HG03558 (cell line): ENCODE measurements around the gene DIP2C.
"Not testable (repeated sequence)": the region's sequence is repeated elsewhere in the genome, so short reads cannot be mapped to it uniquely, and the experiment has no call there.

Experiments
- ATAC-seq: cut with Tn5 transposase; IDR thresholded peaks from one replicate; pipeline ENCODE4 v1.9.1; 2021; ENCODE audit warnings: moderate number of reproducible peaks; ENCODE audit not compliant: unreplicated experiment; ENCODE audit errors: extremely low read depth

Gene DIP2C

DNA sequence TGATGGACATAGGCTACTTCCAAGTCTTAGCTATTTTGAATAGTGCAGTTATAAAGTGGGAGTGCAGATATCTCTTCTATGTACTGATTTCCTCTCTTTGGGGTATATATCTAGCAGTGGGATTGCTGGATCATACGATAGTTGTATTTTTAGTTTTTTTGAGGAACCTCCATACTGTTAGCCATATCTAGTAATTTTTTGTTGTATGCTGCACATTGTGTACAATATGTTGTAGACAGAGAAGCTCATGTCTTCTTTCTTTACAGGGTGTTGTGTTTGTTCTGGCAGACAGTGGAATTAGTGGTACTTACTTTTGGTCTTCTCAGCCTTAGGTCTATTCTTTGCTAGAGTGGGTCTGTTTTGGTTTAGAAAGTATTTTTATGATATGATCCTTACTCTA, 13.7 kb upstream of the DIP2C start:
- no peak for ATAC-seq

DNA sequence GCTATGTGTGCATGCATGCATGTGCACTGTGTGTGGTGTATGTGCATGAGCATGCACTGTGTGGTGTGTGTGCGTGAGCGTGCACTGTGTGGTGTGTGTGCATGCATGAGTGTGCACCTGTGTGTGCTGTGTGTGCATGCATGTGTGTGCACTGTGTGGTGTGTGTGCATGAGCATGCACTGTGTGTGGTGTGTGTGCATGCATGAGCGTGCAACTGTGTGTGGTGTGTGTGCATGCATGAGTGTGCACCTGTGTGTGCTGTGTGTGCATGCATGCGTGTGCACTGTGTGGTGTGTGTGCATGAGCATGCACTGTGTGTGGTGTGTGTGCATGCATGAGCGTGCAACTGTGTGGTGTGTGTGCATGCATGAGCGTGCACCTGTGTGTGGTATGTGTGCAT, 10.7 kb upstream of the DIP2C start:
- not testable (repeated sequence) for ATAC-seq

DNA sequence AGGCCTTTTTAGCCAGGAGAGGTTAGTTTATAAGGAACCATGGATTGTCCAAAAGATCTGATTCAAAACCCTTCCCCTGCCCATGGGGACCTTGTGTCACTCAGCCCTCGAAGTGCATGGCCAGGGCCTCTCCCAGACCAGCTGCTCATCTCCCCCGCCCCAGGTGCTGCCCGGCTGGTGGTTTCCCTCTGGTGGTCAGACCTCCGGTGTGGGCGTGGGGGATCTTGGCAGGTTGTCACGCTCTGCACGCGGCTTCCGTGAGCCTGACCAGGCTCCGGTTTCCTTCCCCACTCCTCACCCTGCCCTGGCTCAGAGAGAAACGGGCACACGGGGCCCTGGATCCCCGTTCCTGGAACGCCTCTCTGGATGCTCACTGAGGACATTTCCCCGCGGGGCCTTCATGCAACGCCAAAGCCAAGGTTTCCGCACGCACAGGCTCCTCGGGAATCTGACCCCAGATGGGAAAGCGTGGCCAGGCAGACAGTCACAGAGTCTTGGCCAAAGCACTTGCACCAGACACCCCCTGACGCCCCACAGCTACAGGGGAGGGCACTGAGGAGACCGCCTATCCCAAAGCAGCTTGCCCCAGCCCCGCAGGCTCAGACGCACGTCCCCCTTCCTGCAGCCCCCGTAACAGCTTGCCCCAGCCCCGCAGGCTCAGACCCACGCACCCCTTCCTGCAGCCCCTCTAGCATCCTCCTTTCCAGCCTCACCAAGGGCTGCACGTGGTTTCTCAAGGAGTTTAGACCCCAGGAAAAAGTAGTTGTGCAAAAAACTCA, 7.8 kb upstream of the DIP2C start:
- ATAC-seq: no peak

DNA sequence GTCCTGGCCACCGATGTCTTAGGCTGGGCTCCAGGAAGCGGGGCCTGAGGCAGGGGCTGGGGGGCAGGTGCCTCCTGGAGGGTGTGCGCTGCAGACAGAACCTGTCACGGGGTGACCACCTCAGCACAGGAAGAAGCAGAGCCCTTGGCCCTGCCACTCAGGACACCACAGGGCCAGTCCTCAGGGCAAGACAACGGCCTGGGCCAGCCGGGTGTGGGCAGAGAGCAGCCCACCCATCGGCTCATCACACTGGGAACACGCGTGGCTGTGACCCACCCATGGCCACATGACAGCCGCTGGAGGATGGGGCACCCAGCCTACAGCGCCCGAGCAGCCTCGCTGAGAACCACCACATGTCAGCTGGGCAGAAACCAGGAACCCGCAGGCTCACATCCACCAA, 5.9 kb upstream of the DIP2C start:
- no peak for ATAC-seq

DNA sequence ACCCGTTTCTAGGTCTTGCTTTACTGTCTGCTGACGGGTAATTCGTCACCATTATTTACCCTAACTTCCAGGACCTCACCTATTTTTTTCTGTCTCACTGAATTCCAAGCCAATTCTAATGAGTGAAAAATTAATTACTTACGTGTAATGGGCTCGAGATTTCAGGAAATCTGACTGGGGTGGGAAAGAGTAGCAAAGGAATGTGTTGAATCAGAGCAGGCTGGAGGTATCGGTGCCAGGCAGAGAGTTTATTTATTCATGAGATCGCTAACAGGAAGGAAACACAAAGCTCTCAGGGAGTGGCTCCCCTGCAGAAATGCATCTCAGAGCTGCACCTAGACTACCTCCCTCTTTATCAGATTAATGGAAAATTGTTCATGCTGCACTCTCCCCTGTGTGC, 4.0 kb upstream of the DIP2C start:
- no peak for ATAC-seq

DNA sequence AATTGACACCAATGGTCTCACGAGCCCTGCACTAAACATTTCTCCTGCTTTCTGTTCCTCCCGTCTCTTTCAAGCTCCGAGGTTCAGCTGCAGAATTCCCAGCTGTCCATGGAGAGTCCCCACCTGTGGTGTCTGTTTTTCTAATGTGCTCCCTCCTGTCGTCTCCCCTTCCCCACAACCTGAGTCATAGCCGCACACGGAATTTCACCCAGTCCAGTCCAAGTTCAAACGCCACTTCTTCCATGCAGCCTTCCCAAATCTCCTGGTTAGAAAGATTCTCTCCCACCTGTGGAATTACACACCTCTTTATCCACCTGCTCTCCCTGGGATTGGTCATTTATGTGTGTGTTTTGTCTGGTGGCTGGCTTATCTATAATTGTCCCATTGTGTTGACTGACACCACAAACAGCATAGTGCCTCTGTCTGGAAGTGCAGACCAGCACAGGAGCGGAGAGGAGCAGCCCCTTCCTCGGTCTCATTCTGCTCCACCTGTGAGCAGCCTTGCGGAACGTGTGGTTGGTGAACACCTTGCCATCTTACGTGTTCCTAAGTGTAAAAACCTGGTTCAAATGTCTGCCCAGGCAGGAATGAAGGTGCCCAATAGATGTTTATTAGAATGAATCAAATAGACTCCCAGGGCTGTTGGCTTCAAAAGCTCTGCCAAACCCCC, 3.3 kb upstream of the DIP2C start:
- ATAC-seq: no peak

DNA sequence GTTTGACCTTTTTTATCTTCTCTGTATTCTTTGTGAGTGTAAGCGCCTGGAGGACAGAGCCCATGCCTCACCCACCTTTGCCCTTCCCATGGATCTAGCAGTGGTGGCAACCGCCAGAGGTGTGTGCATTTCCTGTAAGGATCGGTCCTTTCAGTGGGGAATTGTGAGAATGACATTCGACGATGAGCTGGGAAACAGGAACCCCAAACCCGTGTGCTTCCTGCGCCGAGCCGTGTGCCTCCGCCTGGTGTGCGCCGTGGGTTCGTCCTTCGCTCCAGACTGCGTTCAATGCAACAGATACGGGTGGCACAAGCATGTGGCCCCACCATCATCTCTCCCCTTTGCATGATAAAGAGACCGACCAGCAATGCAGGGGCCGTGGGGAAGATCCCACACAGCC, 1.7 kb upstream of the DIP2C start:
- ATAC-seq: no peak

DNA sequence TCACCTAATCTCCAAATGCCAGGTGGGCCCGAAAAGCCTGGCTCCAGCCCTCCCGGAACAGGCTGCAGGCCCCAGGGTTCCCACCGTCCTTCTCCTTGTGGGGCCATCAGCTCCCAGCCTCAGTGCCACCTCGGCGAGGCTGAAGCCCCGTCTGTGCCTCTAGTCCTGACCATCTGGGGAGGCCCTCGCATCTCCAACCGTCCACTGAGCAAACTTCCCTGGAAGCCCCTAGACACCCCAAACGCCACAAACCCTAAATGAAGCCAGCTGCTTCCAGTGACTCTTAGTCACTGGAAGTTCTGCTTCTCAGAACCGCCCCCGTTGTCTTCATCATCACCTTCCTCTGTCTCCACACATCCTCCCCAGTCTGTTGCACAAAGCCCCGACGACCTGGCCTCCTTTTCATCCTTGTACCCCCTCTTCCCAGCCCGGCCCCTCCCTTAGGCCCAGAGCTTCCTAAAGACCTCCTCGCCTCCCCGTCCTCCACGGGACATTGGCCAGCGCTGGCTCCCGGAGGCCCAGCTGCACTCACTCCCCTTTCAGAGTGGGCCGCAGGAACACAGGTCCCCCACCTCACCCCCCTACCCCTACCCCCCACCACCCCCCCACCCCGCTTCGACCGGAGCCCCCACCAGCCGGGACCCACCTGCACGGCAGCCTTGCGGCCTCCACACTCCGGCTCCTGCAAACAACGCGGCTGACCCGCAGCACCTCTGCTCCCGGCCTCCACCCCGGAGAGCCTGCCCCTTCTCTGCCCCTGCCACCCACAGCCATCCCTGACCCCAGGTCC, 1.1 kb upstream of the DIP2C start:
- no peak for ATAC-seq

DNA sequence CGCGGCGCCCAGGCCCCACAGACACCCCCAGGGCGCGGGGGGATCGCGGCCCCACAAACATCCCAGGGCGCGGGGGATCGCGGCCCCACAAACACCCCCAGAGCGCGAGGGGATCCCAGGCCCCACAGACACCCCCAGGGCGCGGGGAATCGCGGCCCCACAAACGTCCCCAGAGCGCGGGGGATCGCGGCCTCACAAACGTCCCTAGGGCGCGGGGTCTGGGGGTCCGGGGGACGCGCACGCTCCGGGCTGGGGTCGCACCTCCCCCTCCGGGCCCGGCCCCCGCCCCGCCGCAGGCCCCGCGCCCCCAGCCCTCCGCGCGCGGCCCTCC, 382 bp downstream of the DIP2C start:
- ATAC-seq: no peak

DNA sequence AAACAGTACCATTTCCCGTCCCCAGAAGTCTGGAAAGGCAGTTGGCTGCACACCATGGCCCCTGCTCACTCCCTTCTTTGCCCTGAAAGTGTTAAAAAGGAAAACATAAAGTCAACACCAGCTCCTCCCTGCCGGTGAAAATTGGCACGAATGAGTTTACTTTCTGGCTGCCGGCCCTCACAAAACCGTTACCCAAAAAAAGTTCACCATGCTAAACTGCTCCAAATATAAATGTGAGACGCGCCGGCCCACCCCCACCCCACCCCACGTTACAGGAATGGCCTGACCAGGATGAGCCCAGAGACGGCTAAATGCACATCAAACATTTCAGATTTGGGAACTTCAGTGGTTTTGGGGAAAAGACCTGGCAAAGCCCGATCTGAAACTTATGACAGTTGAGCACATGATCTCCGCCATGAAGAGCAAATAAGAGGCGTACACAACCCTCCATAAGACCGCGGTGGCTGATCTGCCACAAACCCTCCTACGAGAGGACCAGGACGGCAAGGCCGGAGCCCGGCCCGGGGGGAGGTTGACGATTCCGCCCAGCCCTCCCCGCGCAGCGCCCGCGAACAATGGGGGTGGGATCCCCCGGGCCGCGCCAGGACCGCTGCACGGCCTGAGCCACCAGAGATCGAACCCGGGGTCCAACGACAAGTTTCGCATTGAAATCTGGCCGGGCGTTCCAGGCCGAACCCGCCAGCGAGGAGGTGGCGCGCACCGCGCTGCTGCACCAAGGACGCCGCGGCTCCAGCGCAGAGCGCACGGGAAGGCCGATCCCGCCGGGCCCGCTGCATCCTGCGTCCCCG, 952 bp downstream of the DIP2C start:
- no peak for ATAC-seq

DNA sequence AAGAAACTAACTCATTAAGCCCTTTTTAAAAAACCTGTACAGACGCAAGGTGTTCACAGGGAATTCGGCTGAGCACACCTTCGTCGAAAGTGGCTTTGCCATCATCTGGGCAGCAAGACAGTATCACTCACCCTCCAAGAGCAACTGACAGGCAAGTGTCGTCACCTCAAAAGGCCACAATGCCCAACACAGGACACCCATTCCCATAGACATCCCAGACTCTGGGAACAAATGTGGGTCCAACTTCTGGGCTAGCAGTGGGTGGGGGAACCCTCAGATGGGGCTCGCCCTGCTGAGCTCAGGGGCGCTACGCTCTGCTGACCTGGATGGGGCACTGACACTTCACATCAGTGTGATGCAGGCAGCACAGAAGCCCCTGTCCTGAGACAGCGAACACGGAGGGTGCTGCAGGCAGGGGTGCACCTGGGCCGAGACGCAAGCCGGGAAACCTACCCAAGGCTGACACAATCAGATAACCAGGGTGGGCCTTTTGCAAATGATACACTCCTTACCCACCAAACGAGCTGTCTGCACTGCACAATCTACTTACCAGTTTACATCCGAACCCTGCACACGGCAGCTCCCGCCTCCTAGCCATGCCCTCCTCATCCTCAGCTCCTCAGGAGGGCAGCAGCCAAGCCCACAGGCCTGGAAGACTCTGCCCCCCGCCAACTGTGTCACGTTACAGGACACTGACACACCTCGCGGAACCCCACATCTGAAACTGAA, 1.7 kb downstream of the DIP2C start:
- ATAC-seq: no peak

DNA sequence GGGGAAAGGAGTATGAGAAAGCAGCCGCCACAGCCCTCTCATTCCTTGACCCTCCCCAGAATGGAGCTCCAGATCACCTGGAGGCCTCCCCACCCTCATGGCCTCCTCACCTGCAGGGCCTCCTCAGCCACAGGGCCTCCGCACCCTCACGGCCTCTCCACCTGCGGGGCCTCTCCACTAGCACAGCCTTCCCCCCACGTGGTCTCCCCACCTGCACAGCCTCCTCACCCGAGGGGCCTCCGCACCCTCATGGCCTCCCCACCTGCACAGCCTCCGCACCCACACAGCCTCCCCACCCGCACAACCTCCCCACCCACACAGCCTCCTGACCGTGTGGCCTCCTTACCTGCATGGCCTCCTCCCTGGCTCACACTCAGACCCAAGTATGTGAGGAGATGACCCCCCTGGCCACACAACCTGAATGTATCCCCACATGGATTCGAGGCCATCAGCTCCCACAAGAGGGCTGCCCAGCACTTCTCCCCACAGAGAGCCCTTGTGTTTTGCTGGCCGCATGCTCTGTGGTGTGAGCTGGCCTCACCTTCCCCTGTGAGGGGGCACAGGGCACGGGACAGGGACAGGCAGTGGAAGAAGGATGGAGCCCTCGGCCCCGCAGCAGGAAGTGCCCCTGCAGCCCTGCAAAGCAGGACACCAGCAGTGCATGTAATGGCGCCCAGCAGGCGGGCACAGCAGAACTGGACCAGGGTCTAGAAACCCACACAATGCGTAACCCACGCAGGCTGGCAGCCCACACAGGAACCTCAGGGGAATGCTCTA, 3.1 kb downstream of the DIP2C start:
- ATAC-seq: no peak

DNA sequence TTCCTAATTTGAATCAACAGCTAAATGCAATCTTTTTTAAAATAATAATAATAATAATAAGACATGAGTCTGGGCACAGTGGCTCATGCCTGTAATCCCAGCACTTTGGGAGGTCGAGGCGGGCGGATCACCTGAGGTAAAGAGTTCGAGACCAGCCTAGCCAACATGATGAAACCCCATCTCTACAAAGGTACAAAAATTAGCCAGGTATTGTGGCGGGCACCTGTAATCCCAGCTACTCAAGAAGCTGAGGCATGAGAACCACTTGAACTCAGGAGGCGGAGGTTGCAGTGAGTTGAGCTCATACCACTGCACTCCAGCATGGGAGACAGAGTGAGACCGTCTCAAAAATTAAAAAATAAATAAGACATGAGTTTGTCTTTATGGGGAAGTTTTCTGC, 3.9 kb downstream of the DIP2C start:
- no peak for ATAC-seq

DNA sequence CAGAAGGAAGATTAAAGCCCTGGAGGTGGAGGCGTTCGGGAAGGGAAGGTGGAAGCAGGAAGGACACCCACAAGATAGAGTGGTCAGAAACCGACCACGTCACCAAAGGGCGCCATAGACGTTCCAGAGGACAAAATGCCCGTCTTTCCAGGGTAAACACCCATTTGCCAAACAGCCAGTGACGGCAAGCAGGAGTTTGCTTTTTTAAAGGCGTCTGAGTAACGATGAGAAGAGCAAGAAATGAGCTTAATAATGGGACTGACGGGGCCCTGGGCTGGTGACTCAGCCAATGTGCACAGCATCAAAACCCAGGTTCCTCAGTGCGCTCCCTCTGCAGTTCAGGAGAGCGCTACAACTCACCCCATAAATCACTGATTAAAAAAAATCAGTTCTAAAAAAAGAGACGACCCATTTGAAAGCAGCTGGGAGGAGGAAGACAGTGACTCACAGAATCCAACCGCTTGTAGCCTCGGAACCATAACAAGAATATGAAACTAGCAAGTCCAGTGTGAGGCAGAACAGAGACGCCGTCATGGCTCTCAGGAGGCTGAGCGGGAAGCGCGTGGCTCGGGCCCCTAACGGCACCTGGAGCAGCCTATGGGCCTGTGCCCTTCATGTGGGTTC, 5.9 kb downstream of the DIP2C start:
- ATAC-seq: no peak

DNA sequence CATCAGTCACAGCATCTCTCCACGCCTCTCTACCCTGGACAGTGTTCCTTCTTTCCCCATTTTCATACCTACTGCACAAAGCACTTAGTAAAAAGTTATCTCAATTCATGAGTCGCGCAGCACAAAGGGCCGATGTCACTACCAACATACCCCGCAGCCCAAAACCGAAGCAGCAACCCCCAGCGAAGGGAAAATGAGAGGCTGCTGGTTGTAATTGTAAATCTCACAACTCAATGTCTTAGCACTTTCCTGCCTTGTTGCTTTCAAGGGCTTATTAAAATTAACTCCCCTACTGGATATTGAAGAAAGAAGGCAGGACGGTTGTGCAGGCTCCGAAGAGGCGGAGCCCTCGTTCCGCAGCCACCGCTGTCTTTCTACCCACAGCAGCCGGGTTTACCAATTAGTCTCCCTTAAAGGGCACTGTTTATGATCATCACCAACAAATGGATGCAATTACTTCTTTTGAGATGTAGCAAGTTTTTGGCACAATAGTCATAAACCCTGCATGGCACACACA, 6.5 kb downstream of the DIP2C start:
- no peak for ATAC-seq

DNA sequence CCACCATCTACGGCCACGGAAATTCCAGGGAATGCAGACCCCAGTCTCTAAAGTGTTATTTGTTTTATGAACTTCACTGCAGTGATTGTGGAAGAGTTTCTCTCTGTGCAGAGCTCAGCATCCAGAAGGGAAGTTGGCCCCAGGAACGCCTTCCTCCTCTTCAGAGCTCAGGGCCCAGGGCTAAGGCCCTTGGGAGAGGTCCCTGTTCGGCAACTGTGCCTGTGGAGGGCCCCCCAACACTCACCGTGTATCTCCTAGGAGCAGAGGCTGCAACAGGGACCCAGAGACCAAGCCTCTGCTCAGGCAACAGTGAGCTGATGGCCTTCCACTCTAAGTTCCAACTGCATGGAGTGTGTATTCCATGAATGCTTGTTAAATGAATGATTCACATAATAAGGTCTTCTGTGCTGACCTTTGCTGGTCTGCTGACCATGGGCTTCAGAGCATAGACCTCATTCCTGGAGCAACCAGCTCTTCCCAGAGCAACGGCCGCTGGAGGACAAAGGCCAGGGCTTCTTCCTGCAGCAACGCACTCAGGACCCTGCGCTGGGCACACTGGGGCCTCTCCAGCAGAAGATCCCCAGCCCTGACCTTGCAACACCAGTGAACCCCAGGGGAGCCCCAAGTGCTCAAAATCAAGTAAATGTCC, 7.7 kb downstream of the DIP2C start:
- ATAC-seq: no peak

DNA sequence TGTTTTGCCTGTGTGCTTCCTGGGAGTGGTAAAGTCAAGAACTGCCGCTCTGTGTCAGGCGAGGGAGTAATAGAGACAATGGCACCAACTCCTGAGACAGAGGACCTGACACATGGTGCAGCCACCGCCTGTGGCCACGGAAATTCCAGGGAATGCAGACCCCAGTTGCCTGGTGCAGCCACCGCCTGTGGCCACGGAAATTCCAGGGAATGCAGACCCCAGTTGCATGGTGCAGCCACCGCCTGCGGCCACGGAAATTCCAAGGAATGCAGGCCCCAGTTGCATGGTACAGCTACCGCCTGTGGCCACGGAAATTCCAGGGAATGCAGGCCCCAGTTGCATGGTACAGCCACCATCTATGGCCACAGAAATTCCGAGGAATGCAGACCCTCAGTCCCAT, 8.7 kb downstream of the DIP2C start:
- no peak for ATAC-seq

DNA sequence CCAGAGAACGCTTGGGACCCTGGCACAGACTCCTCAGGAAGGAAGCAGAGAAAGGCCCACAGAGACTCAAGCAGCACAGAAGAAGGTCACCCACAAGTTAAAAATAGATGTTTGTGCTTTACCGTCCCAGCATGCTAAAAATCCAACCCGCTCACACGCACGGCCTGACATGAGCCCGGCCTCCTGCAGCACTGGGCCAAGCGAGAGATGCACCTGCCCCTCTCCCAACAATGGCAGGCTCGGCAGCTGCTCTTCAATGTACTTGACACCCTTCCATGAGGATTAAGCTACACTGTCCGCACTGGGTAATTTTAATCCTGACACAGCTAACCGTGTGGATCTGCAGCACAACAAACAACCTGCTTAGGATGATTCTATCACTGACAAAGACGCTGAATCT, 9.3 kb downstream of the DIP2C start:
- no peak for ATAC-seq
